ENCODE data around the gene PPP1R9B. TPM values are rescaled to one million over a fixed set of nuclear protein-coding genes. Genes with fewer than 3 reads are reported as not detected.

The PPP1R9B gene
- total and polyA plus RNA-seq, 3 donors from 2014 or later = 49.1 to 82.4 (median 81.1) TPM

DNA sequence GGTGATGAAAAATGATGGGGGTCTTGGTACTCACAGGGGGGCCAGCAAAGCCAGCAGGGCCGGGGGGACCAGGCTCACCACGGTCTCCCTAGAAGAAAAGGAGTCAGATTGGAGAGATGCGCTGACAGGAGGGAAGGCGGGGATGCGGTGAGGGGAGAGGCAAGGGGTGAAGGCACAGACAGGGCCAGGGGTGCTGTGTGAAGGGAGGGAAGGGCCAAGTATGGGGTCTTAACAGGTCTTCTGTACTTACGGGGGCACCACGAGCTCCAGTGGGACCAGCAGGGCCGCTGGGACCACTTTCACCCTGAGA, 39.8 kb upstream of the PPP1R9B start:
- no peak overlapping the region for H3K4me3 ChIP-seq
- no peaks in the 10 kb centered on the region for H3K4me1 ChIP-seq
- H3K9me3 ChIP-seq = no peaks in the 10 kb centered on the region
- DNase-seq = no peak
- intact Hi-C loops (cut with DNase I; ENCODE audit: low total_unique reads) = no loop called here
- TF ChIP-seq POLR2A (IDR thresholded peaks at IDR 0.05) = no peak
- TF ChIP-seq, protein P1, sequence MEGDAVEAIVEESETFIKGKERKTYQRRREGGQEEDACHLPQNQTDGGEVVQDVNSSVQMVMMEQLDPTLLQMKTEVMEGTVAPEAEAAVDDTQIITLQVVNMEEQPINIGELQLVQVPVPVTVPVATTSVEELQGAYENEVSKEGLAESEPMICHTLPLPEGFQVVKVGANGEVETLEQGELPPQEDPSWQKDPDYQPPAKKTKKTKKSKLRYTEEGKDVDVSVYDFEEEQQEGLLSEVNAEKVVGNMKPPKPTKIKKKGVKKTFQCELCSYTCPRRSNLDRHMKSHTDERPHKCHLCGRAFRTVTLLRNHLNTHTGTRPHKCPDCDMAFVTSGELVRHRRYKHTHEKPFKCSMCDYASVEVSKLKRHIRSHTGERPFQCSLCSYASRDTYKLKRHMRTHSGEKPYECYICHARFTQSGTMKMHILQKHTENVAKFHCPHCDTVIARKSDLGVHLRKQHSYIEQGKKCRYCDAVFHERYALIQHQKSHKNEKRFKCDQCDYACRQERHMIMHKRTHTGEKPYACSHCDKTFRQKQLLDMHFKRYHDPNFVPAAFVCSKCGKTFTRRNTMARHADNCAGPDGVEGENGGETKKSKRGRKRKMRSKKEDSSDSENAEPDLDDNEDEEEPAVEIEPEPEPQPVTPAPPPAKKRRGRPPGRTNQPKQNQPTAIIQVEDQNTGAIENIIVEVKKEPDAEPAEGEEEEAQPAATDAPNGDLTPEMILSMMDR (IDR thresholded peaks at IDR 0.05) = no peak
- H3K27ac ChIP-seq = no peak overlapping the region
- no peaks in the 10 kb centered on the region for H3K36me3 ChIP-seq (ENCODE audit: low read depth, missing control alignments)
- WGBS, 2 donors = 83 to 91% methylated on average over 6 to 8 of the region's 8 CpGs
- no peaks in the 10 kb centered on the region for H3K27me3 ChIP-seq

DNA sequence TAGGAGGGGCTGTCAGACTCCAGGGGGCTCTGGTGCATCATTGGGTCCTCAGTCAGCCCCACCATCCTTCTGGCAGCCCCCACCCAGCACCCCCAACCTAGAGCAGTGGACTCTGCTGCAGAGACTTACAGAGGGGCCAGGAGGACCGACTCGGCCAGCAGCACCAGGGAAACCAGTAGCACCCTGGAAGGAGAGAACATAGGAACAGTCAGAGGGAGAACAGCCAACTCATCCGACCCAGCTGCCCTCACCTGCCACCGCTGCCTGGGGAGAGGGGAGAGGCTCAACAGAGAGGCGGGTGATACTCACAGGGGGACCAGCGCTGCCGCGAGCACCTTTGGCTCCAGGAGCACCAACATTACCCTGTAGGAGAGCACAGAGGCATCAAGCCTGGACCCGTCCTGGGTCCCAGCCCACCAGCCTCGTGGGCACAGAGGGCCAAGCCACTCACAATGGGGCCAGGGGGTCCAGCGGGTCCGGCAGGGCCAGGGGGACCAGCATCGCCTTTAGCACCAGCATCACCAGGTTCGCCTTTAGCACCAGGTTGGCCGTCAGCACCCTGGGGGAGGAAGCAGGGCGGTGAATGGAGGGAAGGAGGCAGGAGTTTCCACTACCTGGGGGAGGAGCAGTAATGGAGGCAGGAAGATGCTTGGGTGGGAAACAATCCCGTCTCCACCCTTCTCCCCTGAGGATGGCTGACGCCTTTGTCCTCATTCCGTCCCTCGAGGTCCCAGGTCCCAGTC, 39.2 kb upstream of the PPP1R9B start:
- Histone ChIP-seq H3K9me3 (no peaks in the 10 kb centered on the region), H3K4me1 (no peaks in the 10 kb centered on the region), H3K36me3 (ENCODE audit: low read depth, missing control alignments) (no peaks in the 10 kb centered on the region), H3K27ac (no peak overlapping the region), H3K4me3 (no peak overlapping the region), H3K27me3 (no peaks in the 10 kb centered on the region)
- WGBS, 2 donors = 82% methylated on average over 20 of the region's 20 CpGs; no CpG with 5 or more reads in 1 of the 2 donors
- no peak for DNase-seq
- intact Hi-C loops (cut with DNase I; ENCODE audit: low total_unique reads) = no loop called here
- TF ChIP-seq, protein P1 (IDR thresholded peaks at IDR 0.05) = no peak
- no peak for TF ChIP-seq POLR2A (IDR thresholded peaks at IDR 0.05)

DNA sequence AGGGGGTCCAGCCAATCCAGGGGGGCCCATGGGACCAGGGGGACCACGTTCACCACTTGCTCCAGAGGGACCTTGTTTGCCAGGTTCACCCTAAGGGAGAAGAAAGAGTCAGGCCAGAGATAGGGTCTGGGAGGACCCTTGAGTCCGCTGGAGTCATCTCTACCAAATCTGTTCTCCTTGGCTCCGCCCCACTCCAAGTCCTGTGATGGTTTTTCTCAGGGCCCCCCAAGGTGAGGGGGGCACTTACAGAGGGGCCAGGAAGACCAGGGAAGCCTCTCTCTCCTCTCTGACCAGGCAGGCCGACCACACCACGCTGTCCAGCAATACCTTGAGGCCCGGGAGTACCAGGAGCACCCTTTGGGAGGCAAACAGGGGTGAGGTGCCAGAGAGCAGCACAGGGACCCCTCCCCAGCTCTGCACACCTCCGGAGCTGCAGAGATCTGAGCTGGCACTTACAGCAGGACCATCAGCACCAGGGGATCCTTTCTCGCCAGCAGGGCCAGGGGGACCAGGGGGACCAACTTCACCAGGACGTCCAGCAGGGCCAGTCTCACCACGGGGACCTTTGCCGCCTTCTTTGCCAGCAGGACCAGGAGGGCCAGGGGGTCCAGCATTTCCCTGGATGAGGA, 38.6 kb upstream of the PPP1R9B start:
- TF ChIP-seq, protein P1 (IDR thresholded peaks at IDR 0.05) = no peak
- TF ChIP-seq POLR2A (IDR thresholded peaks at IDR 0.05) = no peak
- Histone ChIP-seq H3K27me3 (no peaks in the 10 kb centered on the region), H3K4me3 (no peak overlapping the region), H3K9me3 (no peaks in the 10 kb centered on the region), H3K36me3 (ENCODE audit: low read depth, missing control alignments) (no peaks in the 10 kb centered on the region), H3K27ac (no peak overlapping the region), H3K4me1 (no peaks in the 10 kb centered on the region)
- no peak for DNase-seq
- intact Hi-C loops (cut with DNase I; ENCODE audit: low total_unique reads) = no loop called here
- 82 to 83% methylated on average over 5 to 11 of the region's 11 CpGs for WGBS, 2 donors

GRCh38 chr17:50188531-50188920, 38.0 kb upstream of the PPP1R9B start:
- TF ChIP-seq, protein P1 (IDR thresholded peaks at IDR 0.05) = no peak
- no peak for TF ChIP-seq POLR2A (IDR thresholded peaks at IDR 0.05)
- Histone ChIP-seq H3K36me3 (ENCODE audit: low read depth, missing control alignments) (no peaks in the 10 kb centered on the region), H3K4me1 (no peaks in the 10 kb centered on the region), H3K9me3 (no peaks in the 10 kb centered on the region), H3K27ac (no peak overlapping the region), H3K4me3 (no peak overlapping the region), H3K27me3 (no peaks in the 10 kb centered on the region)
- DNase-seq = no peak
- intact Hi-C loops (cut with DNase I; ENCODE audit: low total_unique reads) = no loop called here
- 61 to 66% methylated on average over 12 to 13 of the region's 13 CpGs for WGBS, 2 donors
